ENCODE data around the gene PON3. TPM values are rescaled to one million over a fixed set of nuclear protein-coding genes. Genes with fewer than 3 reads are reported as not detected.

Gene PON3
- total RNA-seq, 2 donors from 2014 or later = not detected

GRCh38 chr7:95411036-95411435 is 14.9 kb upstream of the PON3 start:
- no peaks in the 10 kb centered on the region for H3K9me3 ChIP-seq
- no peak for ATAC-seq (ENCODE audit: insufficient number of reproducible peaks, low FRiP score, low read depth)
- no peak overlapping the region for H3K4me3 ChIP-seq
- no peak overlapping the region for H3K27ac ChIP-seq
- H3K27me3 ChIP-seq (replicated peaks; ENCODE audit: insufficient read depth) = no peaks in the 10 kb centered on the region
- TF ChIP-seq CTCF (IDR thresholded peaks at IDR 0.05) = no peak
- no peaks in the 10 kb centered on the region for H3K4me1 ChIP-seq (ENCODE audit: control insufficient read depth in 1 of 2, low read depth in 2 of 2)
- no peak for DNase-seq (ENCODE audit: low spot score)
- H3K36me3 ChIP-seq = peaks cover 14% of the 10 kb centered on the region

- no peaks in the 10 kb centered on the region for H3K4me1 ChIP-seq (ENCODE audit: control insufficient read depth in 1 of 2, low read depth in 2 of 2)
- no peak overlapping the region for H3K27ac ChIP-seq
- peaks cover 10% of the 10 kb centered on the region for H3K36me3 ChIP-seq
- DNase-seq (ENCODE audit: low spot score) = no peak
- no peak for ATAC-seq (ENCODE audit: insufficient number of reproducible peaks, low FRiP score, low read depth)
- no peaks in the 10 kb centered on the region for H3K9me3 ChIP-seq
- H3K27me3 ChIP-seq (replicated peaks; ENCODE audit: insufficient read depth) = no peaks in the 10 kb centered on the region
- no peak for TF ChIP-seq CTCF (IDR thresholded peaks at IDR 0.05)
- H3K4me3 ChIP-seq = no peak overlapping the region
Measured at GRCh38 chr7:95407751-95408150, 11.6 kb upstream of the PON3 start.

- H3K4me1 ChIP-seq (ENCODE audit: control insufficient read depth in 1 of 2, low read depth in 2 of 2) = no peaks in the 10 kb centered on the region
- ATAC-seq (ENCODE audit: insufficient number of reproducible peaks, low FRiP score, low read depth) = no peak
- TF ChIP-seq CTCF (IDR thresholded peaks at IDR 0.05) = no peak
- H3K27ac ChIP-seq = no peak overlapping the region
- no peak overlapping the region for H3K4me3 ChIP-seq
- no peaks in the 10 kb centered on the region for H3K9me3 ChIP-seq
- DNase-seq (ENCODE audit: low spot score) = no peak
- no peaks in the 10 kb centered on the region for H3K27me3 ChIP-seq (replicated peaks; ENCODE audit: insufficient read depth)
- peaks cover 10% of the 10 kb centered on the region for H3K36me3 ChIP-seq
Measured at GRCh38 chr7:95405800-95406199, 9.6 kb upstream of the PON3 start.

GRCh38 chr7:95405208-95405607 is 9.0 kb upstream of the PON3 start:
- H3K36me3 ChIP-seq = peaks cover 7% of the 10 kb centered on the region
- TF ChIP-seq CTCF (IDR thresholded peaks at IDR 0.05) = no peak
- H3K27me3 ChIP-seq (replicated peaks; ENCODE audit: insufficient read depth) = no peaks in the 10 kb centered on the region
- DNase-seq (ENCODE audit: low spot score) (no peak), ATAC-seq (ENCODE audit: insufficient number of reproducible peaks, low FRiP score, low read depth) (no peak)
- H3K9me3 ChIP-seq = no peaks in the 10 kb centered on the region
- H3K27ac ChIP-seq = no peak overlapping the region
- H3K4me3 ChIP-seq = no peak overlapping the region
- H3K4me1 ChIP-seq (ENCODE audit: control insufficient read depth in 1 of 2, low read depth in 2 of 2) = no peaks in the 10 kb centered on the region

GRCh38 chr7:95404316-95404865 is 8.2 kb upstream of the PON3 start:
- DNase-seq (ENCODE audit: low spot score) (no peak), ATAC-seq (ENCODE audit: insufficient number of reproducible peaks, low FRiP score, low read depth) (no peak)

More at GRCh38 chr7:95404316-95404865, 8.2 kb upstream of the PON3 start:
- H3K9me3 ChIP-seq = no peaks in the 10 kb centered on the region
- no peak for TF ChIP-seq CTCF (IDR thresholded peaks at IDR 0.05)
- no peaks in the 10 kb centered on the region for H3K4me1 ChIP-seq (ENCODE audit: control insufficient read depth in 1 of 2, low read depth in 2 of 2)
- no peak overlapping the region for H3K4me3 ChIP-seq
- H3K27me3 ChIP-seq (replicated peaks; ENCODE audit: insufficient read depth) = no peaks in the 10 kb centered on the region
- H3K27ac ChIP-seq = no peak overlapping the region
- peaks cover 4% of the 10 kb centered on the region for H3K36me3 ChIP-seq
